Aorta (tissue), 5 donors: Measurements from ENCODE around the gene PSMC2. TPM values are rescaled to one million over a fixed set of nuclear protein-coding genes. Genes with fewer than 3 reads are reported as not detected.
A peak's percentile ranks its signal among the peaks of the same experiment; 100 is the strongest.

ENCODE experiments used
- ATAC-seq: fragments of 200-7000 bp; cut with Tn5 transposase; one replicate; pipeline ENCODE4 v1.9.1; 2022; ENCODE audit warnings: moderate library complexity; ENCODE audit not compliant: low FRiP score
- DNase-seq, 2 donors: peaks; one replicate each; pipeline ENCODE4 v3.0.0-alpha.2; 2020
- H3K27ac ChIP-seq, 2 donors: one replicate each; pipeline ENCODE4 v1.5.1; 2013; ENCODE audit warnings: low read length in 2 of 2, mild to moderate bottlenecking in 2 of 2, moderate library complexity in 2 of 2, control low read depth in 1 of 2, inconsistent platforms in 1 of 2, low read depth in 1 of 2
- H3K27me3 ChIP-seq, 2 donors: one replicate each; pipeline ENCODE4 v1.6.1; 2013; ENCODE audit warnings: control low read depth in 1 of 2, low read length in 1 of 2, mild to moderate bottlenecking in 1 of 2, moderate library complexity in 1 of 2; ENCODE audit not compliant: insufficient read depth in 2 of 2, control insufficient read depth in 1 of 2
- H3K36me3 ChIP-seq, 2 donors: one replicate each; pipeline ENCODE4 v1.6.1; 2013; ENCODE audit warnings: control low read depth in 1 of 2, low read length in 1 of 2, mild to moderate bottlenecking in 1 of 2; ENCODE audit not compliant: insufficient read depth in 2 of 2, control insufficient read depth in 1 of 2
- H3K4me1 ChIP-seq, 2 donors: one replicate each; pipeline ENCODE4 v1.6.1; 2013; ENCODE audit warnings: low read length in 2 of 2, control low read depth in 1 of 2, mild to moderate bottlenecking in 1 of 2, moderate library complexity in 1 of 2; ENCODE audit not compliant: insufficient read depth in 2 of 2, control insufficient read depth in 1 of 2
- H3K4me3 ChIP-seq, 2 donors: one replicate each; pipeline ENCODE4 v1.5.1; 2013; ENCODE audit warnings: low read length in 2 of 2, control low read depth in 1 of 2, mild to moderate bottlenecking in 1 of 2
- H3K9me3 ChIP-seq: one replicate; pipeline ENCODE4 v1.6.1; 2013; ENCODE audit warnings: mild to moderate bottlenecking, low read length; ENCODE audit not compliant: control insufficient read depth
- WGBS, 2 donors: extraction: QIAGEN DNeasy Blood & Tissue Kit; methylation state at CpG; one replicate each; pipeline ENCODE4 v1.1.7; 2013; 5-methylcytosine and 5-hydroxymethylcytosine counted together
- intact Hi-C, 2 donors: fragments of 100-400 bp; cut with DNase I; formaldehyde crosslinking; loops; one replicate each; pipeline versions ENCODE4 v1.14.2 to v1.15.0; 2022
- polyA plus RNA-seq, 2 donors: library from polyadenylated mRNA; stranded (reverse); fragments of 200-250 nt; gene quantifications; one replicate each; pipeline ENCODE4 v1.2.3, GENCODE V29; 2013
- total RNA-seq, 2 donors: library from RNA; stranded (reverse); fragmentation: NEBNext Ultra II Directional; extraction: Animal tissue kit (Norgen Biotek cat#: 25700); gene quantifications; one replicate each; pipeline ENCODE4 v1.2.1, GENCODE V29; 2021
- donor health status: healthy with polysubstance abuse.
- donor health status: Bipolar disorder and iron deficiency.
- donor health status: DM: no; HTN: no; CAD: no.
- donor health status: DM: no; HTN: no; CAD: no.
- donor health status: DM: yes; HTN: yes; CAD: no.

Gene PSMC2
- total and polyA plus RNA-seq, 4 donors = 81.8 to 119 (median 102) TPM

- 10 to 13% methylated on average over 13 of the region's 13 CpGs for WGBS, 2 donors
- H3K4me1 ChIP-seq = peaks cover 2 to 15% of the 10 kb centered on the region in 2 donors
- DNase-seq = no peak
- H3K4me3 ChIP-seq = peak overlapping the region; percentile 91 to 95
- ATAC-seq = no peak
- H3K36me3 ChIP-seq = no peaks in the 10 kb centered on the region
- intact Hi-C loops = no loop called here
- no peaks in the 10 kb centered on the region for H3K9me3 ChIP-seq
- no peak overlapping the region for H3K27ac ChIP-seq
- H3K27me3 ChIP-seq = no peaks in the 10 kb centered on the region
Measured at GRCh38 chr7:103348452-103348851, 1.0 kb downstream of the PSMC2 start.

GRCh38 chr7:103348959-103349358 lies 1.5 kb downstream of the PSMC2 start:
- intact Hi-C loops = no loop called here
- H3K27me3 ChIP-seq = no peaks in the 10 kb centered on the region
- H3K36me3 ChIP-seq = no peaks in the 10 kb centered on the region
- H3K27ac ChIP-seq = no peak overlapping the region
- 31 to 33% methylated on average over 2 of the region's 2 CpGs for WGBS, 2 donors
- no peaks in the 10 kb centered on the region for H3K9me3 ChIP-seq
- DNase-seq (no peak), ATAC-seq (no peak)
- H3K4me3 ChIP-seq = peak overlapping the region in 1 of 2 donors; percentile 18
- H3K4me1 ChIP-seq = peaks cover 2 to 12% of the 10 kb centered on the region in 2 donors

GRCh38 chr7:103349805-103350204 lies 2.4 kb downstream of the PSMC2 start:
- DNase-seq (no peak), ATAC-seq (no peak)
- Histone ChIP-seq H3K4me3 (no peak overlapping the region), H3K27ac (no peak overlapping the region), H3K27me3 (no peaks in the 10 kb centered on the region), H3K4me1 (peaks cover 2 to 12% of the 10 kb centered on the region in 2 donors), H3K9me3 (no peaks in the 10 kb centered on the region), H3K36me3 (no peaks in the 10 kb centered on the region)
- 49 to 56% methylated on average over 1 of the region's 1 CpG for WGBS, 2 donors
- intact Hi-C loops = no loop called here

- intact Hi-C loops = no loop called here
- no peak overlapping the region for H3K27ac ChIP-seq
- H3K9me3 ChIP-seq = no peaks in the 10 kb centered on the region
- no peak overlapping the region for H3K4me3 ChIP-seq
- ATAC-seq = no peak
- WGBS, 2 donors = 94% methylated on average over 5 of the region's 5 CpGs
- DNase-seq = no peak
- H3K27me3 ChIP-seq = no peaks in the 10 kb centered on the region
- H3K4me1 ChIP-seq = peaks cover 0 to 1% of the 10 kb centered on the region in 2 donors
- peaks cover 0 to 12% of the 10 kb centered on the region in 2 donors for H3K36me3 ChIP-seq
Measured at GRCh38 chr7:103369432-103369831, 22.0 kb downstream of the PSMC2 start.

- DNase-seq (no peak), ATAC-seq (no peak)
- H3K4me3 ChIP-seq = no peak overlapping the region
- no peaks in the 10 kb centered on the region for H3K36me3 ChIP-seq
- 27% methylated on average over 6 of the region's 6 CpGs for WGBS, 2 donors
- intact Hi-C loops = no loop called here
- no peaks in the 10 kb centered on the region for H3K9me3 ChIP-seq
- H3K4me1 ChIP-seq = peaks cover 0 to 1% of the 10 kb centered on the region in 2 donors
- no peak overlapping the region for H3K27ac ChIP-seq
- no peaks in the 10 kb centered on the region for H3K27me3 ChIP-seq
Measured at GRCh38 chr7:103373866-103374643, 26.6 kb downstream of the PSMC2 start.

GRCh38 chr7:103379270-103379975 lies 32.0 kb downstream of the PSMC2 start:
- H3K27me3 ChIP-seq = no peaks in the 10 kb centered on the region
- H3K27ac ChIP-seq = no peak overlapping the region
- ATAC-seq (no peak), DNase-seq (no peak)
- H3K9me3 ChIP-seq = no peaks in the 10 kb centered on the region
- intact Hi-C loops = no loop called here
- no peaks in the 10 kb centered on the region for H3K4me1 ChIP-seq
- 63% methylated on average over 3 of the region's 3 CpGs for WGBS, 2 donors
- H3K36me3 ChIP-seq = no peaks in the 10 kb centered on the region
- H3K4me3 ChIP-seq = no peak overlapping the region

- ATAC-seq = no peak
Measured at GRCh38 chr7:103380395-103381191, 33.1 kb downstream of the PSMC2 start.

GRCh38 chr7:103381280-103382031 lies 34.0 kb downstream of the PSMC2 start:
- DNase-seq (no peak), ATAC-seq (no peak)
- WGBS, 2 donors = 89% methylated on average over 4 of the region's 4 CpGs
- Histone ChIP-seq H3K4me3 (no peak overlapping the region), H3K27me3 (no peaks in the 10 kb centered on the region), H3K36me3 (no peaks in the 10 kb centered on the region), H3K9me3 (no peaks in the 10 kb centered on the region), H3K27ac (no peak overlapping the region), H3K4me1 (no peaks in the 10 kb centered on the region)
- intact Hi-C loops = no loop called here

More at GRCh38 chr7:103380395-103381191, 33.1 kb downstream of the PSMC2 start:
- Histone ChIP-seq H3K36me3 (no peaks in the 10 kb centered on the region), H3K4me3 (no peak overlapping the region), H3K27ac (no peak overlapping the region), H3K4me1 (no peaks in the 10 kb centered on the region), H3K27me3 (no peaks in the 10 kb centered on the region), H3K9me3 (no peaks in the 10 kb centered on the region)
- DNase-seq = no peak
- intact Hi-C loops = no loop called here
- 62 to 69% methylated on average over 5 of the region's 5 CpGs for WGBS, 2 donors
